ENCODE measurements around the gene FES.

- TF ChIP-seq ELF4 (IDR thresholded peaks at IDR 0.05) (no peak), SUZ12 (IDR thresholded peaks at IDR 0.05) (no peak)
These were observed 55.5 kb downstream of the FES start for GRCh38 chr15:90939756-90940155.

Measured in HEK293T (cell line).